ENCODE results near the gene ST6GALNAC4.

ST6GALNAC4 gene

GRCh38 chr9:127930231-127931091, 13.6 kb upstream of the ST6GALNAC4 start, which contains the start of gene PIP5KL1:
Gene PIP5KL1 (minus strand): TSS chr9:127930777. CDS start chr9:127930752, 25 bp downstream.
- peak; percentile 56 for DNase-seq (ENCODE audit: low spot score)
- FAIRE-seq: no peak

GRCh38 chr9:127929625-127929979, 12.8 kb upstream of the ST6GALNAC4 start:
- no peak for DNase-seq (ENCODE audit: low spot score)
- no peak for FAIRE-seq

- DNase-seq (ENCODE audit: low spot score) (no peak), FAIRE-seq (no peak)
These were observed 12.1 kb upstream of the ST6GALNAC4 start for GRCh38 chr9:127928676-127929624.

- FAIRE-seq: no peak
- DNase-seq (ENCODE audit: low spot score): no peak
These were observed 11.3 kb upstream of the ST6GALNAC4 start for GRCh38 chr9:127927988-127928675.

DNA sequence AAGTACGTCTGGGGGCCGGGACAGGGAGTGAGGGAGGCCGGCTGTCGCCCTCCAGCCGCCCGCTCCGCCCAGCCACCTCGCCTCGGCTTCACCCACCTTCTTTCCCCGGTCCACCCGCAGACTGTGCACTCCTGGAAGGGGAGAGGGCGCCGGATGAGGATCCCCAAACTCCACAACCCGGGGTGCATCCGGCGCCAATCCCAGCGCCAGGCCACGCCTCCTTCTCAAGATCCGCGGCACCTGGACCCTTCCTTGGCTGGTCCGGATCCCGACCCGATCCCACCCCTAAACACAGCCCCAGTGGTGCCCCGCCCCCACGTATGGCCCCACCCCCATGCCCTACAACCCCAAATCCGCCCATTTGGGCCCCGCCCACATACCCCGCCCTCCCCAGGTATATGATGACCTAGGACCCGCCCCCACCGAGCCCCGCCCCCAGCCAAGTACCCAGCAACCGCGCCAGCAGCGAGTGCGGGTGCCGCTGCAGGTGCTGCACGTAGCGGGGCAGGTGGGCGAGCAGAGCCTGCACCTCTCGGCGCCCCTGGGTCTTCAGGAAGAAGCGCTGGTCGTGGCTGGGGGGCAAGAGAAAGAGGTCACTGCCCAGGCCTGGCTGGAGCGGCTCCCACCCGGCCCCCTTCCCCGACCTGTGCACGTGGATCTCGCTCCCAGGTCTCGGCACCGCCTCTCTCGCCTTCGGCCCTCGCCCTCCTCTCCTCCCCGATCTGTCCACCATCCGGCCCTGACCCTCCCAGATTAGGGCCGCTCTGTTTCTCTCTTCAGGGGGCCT, 10.6 kb upstream of the ST6GALNAC4 start:
- no peak for DNase-seq (ENCODE audit: low spot score)
- FAIRE-seq: no peak

DNA sequence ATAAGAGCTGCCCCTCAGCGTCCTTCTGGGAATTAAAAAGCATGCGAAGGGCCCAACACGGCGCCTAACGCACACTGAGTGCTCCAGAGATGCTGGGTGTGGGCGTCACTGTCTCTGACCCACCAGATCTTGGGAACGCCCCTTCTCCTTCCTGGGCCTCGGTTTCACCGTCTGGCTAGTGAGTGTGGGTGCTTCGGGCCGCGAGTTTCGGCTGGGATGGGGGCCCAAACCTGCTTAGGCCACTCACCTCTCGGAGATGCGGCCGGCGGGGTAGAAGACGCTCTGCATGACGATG, 10.0 kb upstream of the ST6GALNAC4 start:
- DNase-seq (ENCODE audit: low spot score): no peak
- FAIRE-seq: no peak

DNA sequence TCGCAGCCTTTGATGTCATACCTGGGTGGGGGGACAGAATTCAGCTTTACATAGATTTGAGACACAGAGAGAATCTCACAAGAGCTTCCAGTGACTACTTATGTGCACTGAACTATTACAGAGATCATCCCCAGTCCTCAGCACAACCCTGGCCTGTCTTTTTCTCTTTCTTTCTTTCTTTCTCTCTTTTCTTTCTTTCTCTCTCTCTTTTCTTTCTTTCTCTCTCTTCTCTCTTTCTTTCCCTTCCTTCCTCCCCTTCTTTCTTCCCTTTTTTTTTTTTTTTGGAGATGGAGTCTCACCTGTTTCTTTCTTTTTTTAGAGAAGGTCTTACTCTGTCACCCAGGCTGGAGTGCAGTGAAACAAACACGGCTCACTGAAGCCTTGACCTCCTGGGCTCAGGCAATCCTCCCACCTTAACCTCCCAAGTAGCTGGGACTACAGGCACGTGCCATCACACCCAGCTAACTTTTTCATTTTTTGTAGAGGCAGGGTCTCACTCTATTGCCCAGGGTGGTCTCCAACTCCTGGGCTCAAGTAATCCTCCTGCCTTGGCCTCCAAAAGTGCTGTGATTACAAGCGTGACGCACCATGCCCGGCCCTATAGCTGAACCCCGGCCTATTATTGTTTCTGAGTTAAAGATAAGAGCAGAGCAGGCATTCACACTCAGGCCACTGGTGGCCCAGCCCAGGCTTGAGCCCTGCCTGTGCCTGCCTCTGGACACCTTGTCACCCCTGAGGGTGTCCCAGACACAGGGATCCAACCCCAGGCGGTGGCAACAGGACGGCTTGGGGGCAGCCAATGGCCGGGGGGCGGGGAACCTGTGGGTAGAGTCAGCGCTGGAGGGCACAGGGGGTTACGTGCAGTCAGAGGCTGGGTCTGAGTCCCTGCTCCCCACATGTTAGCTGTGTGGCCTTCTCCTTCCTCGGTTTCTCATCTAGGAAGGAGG, 9.4 kb upstream of the ST6GALNAC4 start:
- DNase-seq (ENCODE audit: low spot score): no peak
- FAIRE-seq: no peak

DNA sequence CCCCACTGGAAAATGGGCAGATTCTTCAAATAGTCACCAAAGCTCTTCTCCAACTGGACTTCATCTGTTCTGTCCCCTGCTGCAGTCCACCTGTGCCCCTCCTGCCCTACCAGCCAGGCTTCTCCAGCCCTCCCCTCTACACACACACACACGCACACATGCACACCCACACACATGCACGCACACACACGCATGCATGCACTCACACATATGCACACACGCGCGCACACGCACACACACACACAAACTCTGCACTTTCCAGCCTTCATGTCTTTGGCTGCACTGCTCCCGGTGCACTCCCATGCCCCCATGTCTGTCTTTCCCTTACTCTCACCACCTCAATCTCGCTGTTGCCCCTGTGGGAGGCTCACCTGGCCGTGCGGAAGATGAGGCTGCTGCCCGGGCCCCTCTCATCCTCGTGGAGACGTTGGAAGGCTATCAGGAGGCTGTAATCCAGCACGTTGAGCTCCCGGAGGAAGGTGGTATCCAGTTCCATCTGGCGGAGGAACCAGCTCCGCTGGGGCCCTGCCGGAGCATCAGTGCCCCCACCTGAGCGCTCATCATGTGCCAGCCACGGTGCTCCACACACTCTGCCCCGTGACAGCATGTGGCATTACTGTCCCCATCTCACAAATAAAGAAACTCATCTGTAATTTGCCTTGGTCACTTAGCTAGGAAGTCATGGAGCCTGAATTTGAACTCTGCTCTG, 8.0 kb upstream of the ST6GALNAC4 start:
- no peak for FAIRE-seq
- DNase-seq (ENCODE audit: low spot score): no peak

- FAIRE-seq (peak; percentile 35), DNase-seq (ENCODE audit: low spot score) (peak; percentile 91)
These were observed 6.9 kb upstream of the ST6GALNAC4 start for GRCh38 chr9:127923771-127924170.

DNA sequence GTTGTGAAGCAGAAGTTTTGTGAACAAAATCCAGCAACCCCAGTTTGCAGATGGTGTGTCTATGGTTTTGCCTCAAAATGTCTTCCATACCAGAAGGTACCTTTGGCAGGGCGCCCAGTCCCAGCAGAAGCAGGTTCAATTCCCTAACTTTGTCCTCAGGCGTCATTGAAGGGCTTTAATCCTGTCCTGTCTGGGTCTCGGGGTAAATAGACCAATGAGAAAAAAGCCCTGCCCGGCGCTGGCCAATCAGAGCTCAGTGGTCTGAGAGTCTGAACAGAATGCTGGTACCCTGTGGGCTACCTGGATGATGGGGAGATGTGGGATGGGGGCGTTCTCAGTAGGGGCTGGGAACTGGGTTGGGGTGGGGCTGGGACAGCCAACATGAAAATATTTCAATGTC, 6.2 kb upstream of the ST6GALNAC4 start:
- FAIRE-seq: no peak

GRCh38 chr9:127921557-127922120, 4.8 kb upstream of the ST6GALNAC4 start:
- peak; percentile 49 for DNase-seq (ENCODE audit: low spot score)
- FAIRE-seq: no peak

More for the DNA sequence above, 6.2 kb upstream of the ST6GALNAC4 start:
- no peak for DNase-seq (ENCODE audit: low spot score)

DNA sequence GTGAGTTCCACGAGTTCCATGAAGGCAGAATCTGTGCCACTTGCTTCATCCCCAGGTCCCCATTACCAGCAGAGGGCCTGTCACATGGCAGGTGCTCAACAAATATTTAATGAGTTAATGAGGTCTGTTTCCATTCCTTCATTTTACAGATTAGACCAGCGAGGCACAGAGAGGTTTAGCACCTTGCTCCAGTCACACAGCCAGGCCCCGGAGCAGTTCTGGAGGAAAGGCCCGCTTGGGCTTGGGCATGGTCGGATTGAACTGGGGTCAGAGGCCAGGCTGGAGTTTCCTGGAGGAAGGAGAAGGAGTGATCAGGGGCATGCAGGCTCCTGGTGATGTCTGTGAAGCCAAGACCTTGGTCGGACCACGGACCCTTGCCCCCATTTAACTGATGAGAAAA, 4.0 kb upstream of the ST6GALNAC4 start:
- FAIRE-seq (no peak), DNase-seq (ENCODE audit: low spot score) (no peak)

DNA sequence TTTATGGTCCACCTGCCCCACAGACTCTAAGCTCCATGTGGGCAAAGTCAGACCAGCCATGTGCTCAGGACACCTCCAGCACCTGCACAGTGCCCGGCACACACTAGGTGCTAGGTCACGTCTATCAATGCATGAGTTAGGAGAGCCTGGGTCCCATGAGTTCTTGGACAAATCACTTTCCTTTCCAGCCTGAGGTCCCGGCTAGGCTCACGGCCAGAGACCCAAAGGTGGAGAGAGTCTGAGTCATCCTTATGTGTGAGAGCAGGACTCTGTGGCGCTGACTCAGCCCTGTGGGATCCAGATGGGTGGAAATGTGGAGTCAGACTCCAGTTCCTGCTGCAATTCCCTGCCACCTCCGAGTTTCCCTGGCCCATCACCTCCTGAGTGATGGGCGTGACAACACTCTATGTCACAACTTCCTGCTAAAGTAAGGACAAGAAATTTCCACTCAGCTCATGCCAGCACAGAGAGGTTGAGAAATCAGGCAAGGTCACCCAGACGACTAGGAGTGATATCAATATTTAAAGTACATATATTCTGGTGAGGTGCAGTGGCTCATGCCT, 2.5 kb upstream of the ST6GALNAC4 start:
- FAIRE-seq: peak; percentile 99
- peak; percentile 100 for DNase-seq (ENCODE audit: low spot score)

GRCh38 chr9:127918183-127919107, 1.6 kb upstream of the ST6GALNAC4 start:
- DNase-seq (ENCODE audit: low spot score) (peak; percentile 18), FAIRE-seq (no peak)

DNA sequence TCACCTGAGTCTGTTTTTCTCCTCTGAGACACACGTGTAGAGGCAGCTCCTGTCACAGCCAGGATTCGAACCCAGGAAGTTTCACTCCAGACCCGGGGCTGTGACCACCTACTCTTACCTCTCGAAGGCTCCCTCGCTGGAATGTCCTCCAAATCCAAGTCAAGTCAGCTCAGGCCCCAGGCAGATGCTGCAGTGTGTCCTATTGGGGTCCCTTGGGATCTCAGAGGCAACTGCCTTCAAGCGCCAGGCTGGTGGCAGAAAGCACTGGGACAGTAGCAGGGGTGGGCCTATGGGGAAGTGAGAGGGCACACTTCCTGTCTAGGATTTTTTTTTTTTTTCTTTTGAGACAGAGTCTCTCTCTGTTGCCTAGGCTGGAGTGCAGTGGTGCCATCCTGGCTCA, 762 bp upstream of the ST6GALNAC4 start:
- DNase-seq (ENCODE audit: low spot score) (no peak), FAIRE-seq (no peak)

DNA sequence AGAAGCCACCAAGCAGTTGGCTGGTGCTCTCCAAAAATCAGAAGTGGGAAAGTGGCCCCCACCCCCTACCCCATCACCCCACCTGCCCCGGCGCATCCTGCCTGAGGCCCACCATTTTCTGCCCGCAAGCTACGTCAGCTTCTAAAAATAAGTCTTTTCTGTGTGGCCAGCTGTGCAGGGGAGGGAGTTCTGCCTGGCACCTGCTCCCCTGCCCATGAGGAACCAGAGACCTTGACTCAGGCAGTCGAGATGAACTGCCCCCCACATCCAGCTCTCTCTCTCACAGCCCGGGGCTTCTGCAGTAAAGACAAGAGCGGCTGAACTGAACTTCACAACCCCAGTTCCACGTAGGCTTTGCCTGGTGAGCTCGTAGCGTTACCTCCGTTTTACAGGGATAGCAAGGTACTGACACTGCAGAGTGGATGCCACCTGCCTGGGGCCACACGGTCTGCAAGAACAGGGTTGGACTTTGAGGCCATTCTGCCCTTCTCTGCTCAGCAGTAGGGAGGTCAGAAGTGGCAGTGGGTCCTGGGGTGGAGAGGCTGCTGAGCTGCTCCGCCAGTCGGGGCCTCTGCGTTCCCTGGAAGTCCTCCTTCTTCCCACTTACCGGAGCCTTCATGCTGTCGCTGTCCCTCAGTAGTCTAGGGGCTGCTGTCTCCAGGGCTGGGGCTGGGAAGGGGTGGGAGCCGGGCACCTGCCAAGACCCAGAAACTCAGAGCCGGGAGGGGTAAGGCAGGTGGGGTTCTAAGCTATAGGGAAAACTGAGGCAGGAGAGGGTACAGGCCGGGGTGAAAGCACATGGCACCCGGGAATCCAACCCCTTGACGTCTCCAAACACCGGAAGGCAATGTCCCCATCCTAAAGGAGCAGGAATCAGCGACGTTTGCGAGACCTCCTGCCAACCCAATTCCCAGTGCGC, 781 bp downstream of the ST6GALNAC4 start:
- DNase-seq (ENCODE audit: low spot score): no peak
- no peak for FAIRE-seq

Measured in RCC 7860 (cell line).